Measurements from ENCODE around the gene HOXA5.

The HOXA5 gene
- total RNA-seq = 0 to 1.1 (median 0.33) reads per million in 17 experiments

DNA sequence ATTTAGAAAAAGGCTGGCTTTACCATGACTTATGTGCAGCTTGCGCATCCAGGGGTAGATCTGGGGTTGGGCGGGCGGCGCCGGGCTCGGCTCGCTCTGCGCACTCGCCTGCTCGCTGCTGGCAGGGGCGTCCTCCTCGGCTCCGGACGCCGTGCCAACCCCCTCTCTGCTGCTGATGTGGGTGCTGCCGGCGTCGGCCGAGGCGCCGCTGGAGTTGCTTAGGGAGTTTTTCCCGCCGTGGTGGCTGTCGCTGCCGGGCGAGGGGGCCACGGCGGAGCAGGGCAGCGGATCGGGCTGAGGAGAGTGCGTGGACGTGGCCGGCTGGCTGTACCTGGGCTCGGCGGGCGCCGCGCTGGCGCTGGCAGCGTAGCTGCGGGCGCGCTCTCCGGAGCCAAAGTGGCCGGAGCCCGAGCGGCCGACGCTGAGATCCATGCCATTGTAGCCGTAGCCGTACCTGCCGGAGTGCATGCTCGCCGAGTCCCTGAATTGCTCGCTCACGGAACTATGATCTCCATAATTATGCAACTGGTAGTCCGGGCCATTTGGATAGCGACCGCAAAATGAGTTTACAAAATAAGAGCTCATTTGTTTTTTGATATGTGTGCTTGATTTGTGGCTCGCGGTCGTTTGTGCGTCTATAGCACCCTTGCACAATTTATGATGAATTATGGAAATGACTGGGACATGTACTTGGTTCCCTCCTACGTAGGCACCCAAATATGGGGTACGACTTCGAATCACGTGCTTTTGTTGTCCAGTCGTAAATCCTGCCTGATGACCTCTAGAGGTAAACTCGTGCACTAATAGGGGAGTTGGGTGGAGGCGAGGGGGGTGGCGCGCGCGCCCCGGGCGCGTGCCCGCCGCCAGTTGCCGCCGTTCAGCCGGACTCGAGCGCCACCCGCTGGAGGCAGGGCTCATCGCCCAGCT is at the start of gene HOXA5:
TSS of gene HOXA5 (minus strand) at position 659 of the 927 bp plus-strand sequence. CDS start at position 585, 74 bp downstream.
- peak in 3 of 4 experiments; percentile 71 to 72 (median 71) for DNase-seq

- peak; percentile 64 to 85 (median 80) for DNase-seq
Measured at GRCh38 chr7:27192546-27193334, 49.3 kb upstream of the HOXA5 start.

DNA sequence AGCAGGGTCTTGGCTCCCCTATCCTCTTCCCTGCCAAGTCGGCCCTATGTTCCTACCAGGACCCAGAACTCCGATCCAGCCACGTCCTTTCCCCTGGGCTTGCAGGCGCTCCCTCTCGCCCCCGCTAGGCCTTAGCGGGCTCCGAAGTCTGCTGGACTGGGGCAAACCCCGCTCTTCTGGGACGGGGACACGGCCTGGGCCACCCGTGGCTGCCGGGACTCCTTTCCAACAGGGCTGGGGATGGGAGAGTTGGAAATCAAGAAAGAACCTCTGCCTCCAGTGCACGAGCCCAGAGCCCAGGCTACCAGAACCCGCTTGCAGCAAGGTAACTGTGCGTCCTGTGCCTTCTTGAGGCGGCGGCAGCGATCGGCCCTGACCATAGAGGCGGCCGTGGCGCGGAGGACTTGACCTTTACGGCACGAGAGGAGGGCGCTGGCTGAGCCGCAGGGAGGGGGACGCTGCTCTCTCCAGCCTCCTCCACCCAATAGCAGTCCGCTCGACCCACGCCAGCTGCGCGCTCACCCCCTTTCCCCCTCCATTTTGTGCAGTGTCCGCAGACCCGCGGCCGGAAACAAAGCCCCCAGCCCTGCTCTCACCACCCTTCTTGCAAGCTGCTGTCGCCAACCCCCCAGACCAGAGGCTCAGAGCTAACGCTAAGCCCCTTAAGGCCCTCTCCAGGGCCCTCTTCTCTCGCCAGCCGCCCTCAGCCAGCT is 48.5 kb upstream of the HOXA5 start:
- no peak for DNase-seq

DNA sequence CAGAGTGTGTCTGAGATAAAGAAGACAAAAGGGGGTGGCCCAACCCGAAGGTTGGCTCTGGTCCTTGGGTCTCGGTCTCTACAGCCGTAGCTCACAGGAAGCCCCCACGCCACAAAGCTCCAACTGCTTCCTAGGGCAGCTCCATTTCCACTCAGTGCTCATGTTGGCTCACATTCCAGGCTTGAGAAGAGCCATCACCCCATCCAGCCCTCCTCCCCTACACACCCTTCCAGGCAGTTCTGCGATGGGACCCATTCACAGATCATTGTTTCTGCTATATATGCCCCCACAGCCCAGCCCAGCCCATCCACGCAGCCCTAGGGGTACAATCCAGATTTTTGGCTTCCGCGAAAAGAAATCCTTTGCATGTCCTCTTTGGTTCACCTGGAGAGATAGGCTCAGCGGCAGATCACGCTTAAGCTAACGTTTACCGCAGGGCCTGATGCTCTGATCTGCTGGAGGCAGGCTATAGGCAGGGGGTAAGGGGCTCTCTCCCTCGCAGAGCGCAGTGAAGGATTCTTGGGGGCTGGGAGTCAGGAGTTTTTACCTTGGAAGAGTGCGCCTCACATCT is 47.8 kb upstream of the HOXA5 start:
- DNase-seq = no peak

- DNase-seq = no peak
Measured at GRCh38 chr7:27189997-27190748, 46.7 kb upstream of the HOXA5 start.

DNA sequence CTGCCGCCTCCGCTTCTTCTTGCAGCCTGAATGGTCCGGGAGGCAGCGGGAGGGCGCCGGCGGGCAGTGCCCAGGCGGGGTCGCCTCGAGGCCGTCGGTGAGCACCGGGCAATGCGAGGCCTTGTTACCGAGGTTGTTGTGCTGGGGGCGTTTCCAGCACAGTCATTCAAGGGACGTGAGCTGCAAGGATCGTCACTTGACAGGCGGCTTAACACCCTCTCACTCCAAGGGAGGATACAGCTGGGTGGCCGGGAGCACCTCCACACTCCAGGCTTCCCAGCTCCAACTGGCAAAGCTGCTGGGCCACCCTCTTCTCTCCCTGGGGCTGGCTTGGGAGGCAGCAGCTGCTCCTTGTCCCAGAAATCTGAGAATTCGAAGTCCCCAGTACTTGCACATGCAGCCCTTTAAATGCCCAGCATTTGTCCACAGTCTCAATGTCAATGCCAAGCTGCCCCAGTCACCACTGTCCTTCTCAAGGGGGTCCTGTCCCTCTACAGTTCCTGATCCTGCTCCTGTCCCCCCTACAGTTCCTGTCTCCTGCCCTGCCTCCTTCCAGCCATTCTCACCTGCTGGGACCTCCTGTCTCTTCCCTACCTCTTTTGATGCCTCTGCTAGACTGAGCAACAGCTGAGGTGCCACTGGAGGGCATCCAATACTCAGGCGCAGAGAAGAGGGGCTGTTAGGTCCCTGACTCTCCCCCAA is 46.0 kb upstream of the HOXA5 start:
- DNase-seq = no peak

GRCh38 chr7:27188386-27189294 is 45.2 kb upstream of the HOXA5 start:
- peak; percentile 40 to 68 (median 56) for DNase-seq

DNA sequence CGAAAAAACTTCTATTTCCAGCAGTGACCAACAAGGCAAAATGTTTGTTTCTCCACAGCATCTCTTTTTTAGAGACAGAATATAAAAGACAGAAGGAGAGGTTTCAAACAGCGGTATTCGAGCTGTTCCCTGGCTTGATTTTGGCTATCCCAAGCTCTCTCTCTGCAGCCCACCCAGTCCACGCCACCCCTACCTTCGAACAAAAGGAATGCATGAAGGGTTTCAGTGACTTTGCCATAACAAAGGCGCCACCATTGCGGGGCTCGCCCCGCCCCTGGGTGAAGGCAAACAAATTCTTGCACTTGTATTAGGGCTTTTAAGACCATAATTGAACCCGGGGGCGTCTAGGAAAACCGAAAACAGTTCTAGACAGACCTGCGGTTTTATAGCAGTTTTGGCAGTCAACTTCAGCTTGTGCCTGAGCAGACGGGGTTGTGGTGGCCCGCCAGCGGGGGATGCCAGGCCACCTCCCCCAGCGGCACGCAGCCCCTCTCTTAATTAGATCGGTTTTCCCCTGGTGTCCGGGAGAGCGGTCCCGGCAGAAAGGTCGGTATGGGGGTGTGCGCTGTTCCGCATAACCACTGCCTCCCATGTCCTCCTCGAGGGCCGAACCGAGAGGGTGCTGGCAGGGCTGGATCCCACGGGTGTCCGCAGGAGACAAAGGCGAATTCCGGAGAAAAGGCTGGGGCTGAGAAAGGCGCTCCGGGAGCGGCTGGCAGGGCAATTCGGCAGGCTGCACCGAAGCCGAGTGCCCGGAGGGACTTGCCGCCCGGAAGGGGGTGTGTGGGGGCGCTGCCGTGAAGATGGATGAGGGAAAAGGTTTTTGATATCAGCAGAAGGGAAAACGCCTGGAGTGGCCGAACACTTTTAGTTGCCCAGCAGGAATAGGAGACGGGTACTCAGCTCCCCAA is 44.2 kb upstream of the HOXA5 start:
- no peak for DNase-seq

DNA sequence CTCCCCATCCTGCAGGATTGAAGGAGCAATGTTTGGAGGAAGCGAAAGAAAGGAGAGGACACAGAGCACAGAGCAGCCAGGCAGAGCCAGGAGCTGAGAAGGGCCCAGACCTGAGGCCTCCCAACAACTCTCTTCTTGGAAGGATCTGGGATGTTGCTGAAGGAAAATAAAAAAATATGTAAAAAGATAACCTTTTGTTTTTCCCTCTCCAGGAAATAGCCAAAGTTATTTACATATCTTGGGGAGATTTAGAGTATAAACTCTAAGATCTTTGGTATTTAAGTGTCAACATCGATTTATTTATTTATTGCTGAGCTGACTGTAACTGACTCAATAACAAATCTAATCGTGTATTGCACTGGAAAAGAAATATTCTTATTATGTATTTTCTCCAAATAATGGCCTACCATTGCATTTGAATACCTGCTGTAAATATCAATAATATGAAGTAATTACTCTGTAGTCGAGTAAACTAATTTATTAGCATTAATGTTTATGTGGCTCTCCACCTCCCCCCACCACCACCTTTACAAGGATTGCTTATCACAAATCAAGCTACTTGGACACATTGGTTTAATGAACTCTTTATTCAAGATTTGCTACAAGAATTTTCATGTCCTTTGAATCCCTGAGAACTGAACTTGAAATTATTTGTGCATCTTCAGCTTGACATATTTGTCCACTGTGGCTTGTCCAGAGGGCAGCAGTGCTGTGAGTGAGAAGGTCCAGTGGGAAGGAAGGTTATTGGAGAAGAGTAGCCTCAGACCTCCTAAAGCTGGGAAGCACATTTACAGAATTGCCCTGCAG is 43.4 kb upstream of the HOXA5 start:
- no peak for DNase-seq

DNA sequence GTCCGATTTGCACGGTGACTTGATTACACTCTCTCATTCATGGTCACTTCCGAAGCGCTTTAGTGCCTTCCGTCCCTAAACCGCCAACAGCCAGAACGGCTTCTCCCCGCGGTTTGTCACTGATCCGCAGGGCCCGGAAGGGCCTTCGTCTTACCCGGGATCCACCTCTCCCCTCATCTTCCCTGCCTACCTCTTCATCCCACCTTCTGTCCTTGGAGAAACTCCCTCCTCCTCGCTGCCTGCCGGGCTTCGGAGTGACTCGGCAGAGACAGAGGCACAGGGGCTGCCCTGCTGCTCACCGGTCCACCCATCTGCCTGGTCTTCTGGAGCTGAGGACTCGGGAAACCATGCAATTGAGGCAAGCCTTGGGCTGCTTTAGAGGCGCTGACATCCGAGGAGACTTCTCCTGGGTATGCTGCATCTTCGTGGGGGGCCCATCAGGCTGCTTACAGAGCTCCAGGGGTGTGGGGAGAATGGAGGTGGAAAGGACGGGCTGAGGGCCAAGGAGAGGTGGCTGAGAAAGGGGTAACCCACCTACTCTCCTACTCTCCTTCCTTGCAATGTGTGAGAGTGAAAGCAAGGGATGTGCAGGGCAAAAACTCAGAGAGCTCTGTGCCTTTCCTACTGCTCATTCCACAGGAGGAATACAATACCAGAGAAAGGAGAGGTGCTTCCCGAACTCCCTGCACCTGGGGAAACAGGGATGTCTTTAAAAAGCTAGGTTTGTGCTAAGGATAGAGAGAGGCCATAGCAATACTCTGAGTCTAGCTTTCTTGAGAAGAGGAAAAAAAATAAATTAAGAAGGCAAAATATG is 42.6 kb upstream of the HOXA5 start:
- peak in 1 of 4 experiments; percentile 27 for DNase-seq

DNA sequence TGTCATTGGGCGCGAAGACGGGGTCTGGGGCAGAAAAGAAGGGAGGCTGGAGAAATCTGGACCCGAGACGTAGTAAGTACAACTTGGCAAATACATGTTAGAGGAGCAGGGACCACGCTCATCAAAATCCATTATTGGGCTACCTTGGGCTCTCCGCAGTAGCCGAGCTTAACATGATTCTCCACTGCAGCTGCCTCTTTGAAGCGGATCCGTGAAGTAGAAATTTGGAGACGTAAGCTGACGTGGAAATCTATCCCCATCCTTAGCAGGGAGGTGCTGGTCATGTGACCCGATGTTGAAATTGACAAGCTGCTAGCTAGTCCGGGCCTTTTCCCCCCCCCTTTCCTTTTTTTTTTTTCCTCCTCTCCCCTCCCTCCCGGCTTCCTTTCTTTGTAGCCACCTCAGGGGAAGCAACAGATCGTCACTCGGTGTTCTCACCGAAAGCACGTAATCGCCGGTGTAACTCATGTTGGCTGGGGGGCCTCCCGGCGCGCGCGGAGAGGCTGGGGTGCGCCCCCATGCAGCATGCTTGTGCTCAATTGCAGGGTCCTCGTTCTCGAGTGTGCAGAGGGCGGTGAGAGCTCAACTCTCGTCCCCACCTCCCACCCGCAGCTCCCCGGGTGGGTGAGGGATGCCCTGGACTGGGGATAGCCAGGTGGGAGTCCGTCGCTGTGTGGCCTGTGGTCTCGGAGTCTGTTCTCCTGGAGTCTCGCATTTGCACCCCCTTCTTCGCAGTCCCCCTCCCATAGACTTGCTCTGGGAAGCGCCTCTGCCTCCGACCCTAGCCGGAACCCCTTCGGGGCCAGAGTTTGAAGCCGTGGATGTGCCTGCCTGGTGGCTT is 41.8 kb upstream of the HOXA5 start, which contains the start of gene HOXA11:
TSS of gene HOXA11 (minus strand) at position 220 of the 841 bp plus-strand sequence. CDS start at position 132, 88 bp downstream.
- DNase-seq = peak in 1 of 4 experiments; percentile 34

DNA sequence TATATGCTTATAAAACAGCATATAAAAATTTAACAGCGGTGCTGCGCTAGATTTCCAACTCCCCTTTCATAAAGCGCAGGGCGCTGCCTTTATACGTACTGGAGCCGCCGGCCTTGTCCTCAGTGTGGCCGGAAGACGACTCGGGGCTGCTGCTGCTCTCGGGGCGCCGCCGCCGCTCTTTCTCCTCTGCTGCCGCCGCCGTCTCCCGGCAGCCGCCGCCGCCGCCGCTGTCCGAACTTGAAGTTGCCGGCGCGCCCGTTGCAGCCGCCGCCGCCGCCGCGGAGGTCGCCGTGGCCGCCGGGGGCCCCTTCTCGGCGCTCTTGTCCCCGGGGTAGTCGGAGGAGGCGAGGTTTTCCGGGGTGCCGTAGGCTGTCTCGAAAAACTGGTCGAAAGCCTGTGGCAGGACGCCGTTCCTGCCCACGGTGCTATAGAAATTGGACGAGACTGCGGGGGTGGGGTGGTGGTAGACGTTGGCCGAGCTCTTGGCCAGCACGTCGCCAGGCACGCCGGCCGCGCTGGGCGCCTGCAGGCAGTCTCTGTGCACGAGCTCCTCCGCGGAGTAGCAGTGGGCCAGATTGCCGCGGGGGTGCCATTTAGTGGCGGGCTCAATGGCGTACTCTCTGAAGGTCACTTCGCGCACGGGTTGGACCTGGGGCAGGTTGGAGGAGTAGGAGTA is 41.0 kb upstream of the HOXA5 start:
- DNase-seq = peak in 3 of 4 experiments; percentile 47 to 73 (median 66)

- peak in 1 of 4 experiments; percentile 52 for DNase-seq
Measured at GRCh38 chr7:27183682-27184336, 40.3 kb upstream of the HOXA5 start.

DNA sequence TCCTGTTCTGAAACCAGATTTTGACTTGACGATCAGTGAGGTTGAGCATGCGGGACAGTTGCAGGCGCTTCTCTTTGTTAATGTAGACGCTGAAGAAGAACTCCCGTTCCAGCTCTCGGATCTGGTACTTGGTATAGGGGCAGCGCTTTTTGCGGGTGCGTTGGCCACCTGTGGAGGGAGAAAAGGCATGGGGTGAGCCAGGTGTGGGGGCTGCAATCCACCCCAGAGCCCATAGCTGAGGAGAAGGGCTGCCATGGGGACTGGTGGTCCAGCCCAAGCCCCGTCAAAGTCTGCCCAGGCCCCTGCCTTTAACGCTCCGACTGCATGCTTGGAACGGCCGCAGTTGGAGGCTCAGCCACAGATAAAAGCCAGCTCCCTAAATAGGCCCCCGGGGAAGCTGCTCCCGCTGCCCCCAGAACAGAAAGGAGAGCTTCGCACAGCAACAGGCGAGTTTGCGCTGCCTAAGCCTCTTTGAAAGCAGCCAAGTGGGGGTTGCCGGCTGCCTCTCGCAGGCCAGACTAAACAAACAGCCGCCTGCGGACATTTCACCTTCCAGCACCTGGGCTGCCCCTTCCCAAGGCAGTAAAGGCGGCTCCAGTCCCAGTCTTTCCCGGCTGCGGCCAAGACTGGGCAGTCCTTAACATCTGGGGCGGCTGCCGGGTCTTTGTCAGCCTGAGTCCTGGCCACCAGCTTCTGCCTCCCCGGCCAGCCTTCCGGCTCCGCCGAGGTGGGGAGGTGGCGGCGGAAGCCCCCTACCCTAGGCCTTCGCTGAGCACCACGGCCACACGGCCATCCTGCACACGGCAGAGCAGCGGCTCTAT is 39.6 kb upstream of the HOXA5 start:
- DNase-seq = no peak

Measured in suppressor macrophage (primary cell).